HG02943 (cell line): ENCODE measurements around the gene PNMA8C.
"Not testable (repeated sequence)": the region's sequence is repeated elsewhere in the genome, so short reads cannot be mapped to it uniquely, and the experiment has no call there.

ENCODE experiments used
- ATAC-seq: cut with Tn5 transposase; IDR thresholded peaks from one replicate; pipeline ENCODE4 v1.9.1; 2021; ENCODE audit warnings: mild to moderate bottlenecking, low read depth, moderate library complexity; ENCODE audit not compliant: unreplicated experiment

The PNMA8C gene

DNA sequence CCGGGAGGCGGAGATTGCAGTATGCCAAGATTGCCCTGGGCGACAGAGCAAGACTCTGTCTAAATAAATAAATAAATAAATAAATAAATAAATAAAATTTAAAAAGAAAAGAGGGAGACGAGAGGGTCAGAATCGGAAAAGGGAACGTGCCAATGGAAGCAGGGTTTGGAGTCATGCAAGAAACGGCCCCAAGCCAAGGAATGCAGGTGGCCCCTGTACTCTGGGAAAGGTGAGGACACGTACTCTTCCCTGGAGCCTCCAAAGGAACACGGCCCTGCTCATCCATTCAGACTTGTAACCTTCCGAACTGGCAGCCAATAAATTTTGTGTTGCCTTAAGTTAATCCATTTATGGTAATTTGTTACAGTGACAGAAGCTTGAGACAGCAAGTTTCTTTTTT, 19.9 kb upstream of the PNMA8C start:
- ATAC-seq = no peak

DNA sequence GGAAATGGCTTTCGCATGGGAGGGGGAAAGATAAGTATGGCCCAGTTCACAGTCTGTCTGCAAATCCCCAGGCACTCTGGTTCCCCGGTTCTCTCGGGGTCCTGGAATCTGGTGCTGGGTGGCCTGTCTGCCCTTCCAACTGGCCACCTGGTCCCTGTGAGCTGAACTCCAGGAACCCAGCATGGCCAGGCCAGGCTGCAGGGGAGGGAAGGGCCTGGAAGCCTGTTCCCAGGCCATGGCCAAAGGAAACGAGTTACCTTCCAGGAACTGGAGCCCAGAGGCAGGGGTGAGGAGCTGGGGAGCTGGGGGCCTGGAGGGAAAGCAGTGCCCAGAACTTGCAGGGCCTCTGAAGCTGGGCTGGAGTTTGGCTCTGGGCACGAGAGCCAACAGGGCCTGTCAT, 19.1 kb upstream of the PNMA8C start:
- ATAC-seq = no peak

DNA sequence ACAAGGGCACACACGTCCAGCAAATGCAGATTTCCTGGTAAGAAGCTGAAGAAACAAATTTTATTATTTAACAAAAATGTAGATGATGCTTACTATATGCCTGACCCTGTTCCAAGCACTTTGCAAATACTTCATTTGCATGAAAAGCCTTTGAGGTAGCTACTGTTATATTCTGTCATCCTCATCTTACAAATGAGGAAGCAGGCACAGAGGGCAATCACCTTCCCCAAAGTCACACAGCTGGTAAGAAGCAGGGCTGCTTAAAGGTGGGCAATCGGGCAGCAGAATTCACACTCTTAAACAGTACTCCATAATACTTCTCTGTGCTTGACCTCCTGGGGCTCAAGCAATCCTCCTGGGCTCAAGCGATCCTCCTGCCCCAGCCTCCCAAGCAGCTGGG, 18.3 kb upstream of the PNMA8C start:
- ATAC-seq = no peak

DNA sequence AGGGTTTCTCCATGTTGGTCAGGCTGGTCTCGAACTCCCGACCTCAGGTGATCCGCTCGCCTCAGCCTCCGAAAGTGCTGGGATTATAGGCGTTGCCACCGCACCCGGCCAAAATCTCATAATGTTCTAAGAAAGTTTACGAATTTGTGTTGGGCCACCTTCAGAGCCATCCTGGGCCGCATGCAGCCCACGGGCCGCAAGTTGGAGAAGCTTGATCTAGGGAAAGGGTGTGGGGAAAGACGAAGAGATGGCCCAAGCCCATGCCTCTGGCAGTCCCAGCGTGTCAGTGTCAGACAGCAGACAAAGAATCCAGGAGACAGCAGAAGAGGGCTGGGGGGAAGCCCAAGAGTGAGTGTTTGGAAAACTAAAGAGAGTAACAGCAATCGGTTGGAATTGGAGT, 17.3 kb upstream of the PNMA8C start:
- no peak for ATAC-seq

DNA sequence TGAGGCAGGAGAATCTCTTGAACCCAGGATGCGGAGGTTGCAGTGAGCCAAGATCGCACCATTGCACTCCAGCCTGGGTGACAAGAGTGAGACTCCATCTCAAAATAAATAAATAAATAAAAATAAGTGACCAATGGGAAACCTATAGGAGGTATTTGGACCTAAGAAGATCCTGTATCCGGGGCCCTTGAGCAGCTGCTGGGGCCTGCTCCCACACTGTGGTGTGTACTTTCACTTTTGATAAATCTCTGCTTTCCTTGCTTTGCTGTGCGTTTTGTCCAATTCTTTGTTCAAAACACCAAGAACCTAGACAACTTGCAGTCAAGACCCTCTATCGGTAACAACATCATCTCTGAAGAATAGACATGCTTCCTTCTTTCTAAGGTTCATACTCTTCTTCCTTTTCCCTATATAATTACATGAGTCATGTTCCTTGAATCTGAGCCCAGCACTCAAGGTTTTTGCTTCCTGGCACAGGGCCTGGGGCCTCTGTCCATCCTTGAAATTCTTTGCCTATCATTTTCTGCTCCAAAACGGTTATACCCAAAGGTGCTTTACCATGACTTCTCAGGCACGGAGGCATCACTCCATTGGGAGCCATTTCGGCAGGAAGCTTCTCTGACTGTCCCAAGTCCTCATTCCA, 14.2 kb upstream of the PNMA8C start:
- no peak for ATAC-seq

DNA sequence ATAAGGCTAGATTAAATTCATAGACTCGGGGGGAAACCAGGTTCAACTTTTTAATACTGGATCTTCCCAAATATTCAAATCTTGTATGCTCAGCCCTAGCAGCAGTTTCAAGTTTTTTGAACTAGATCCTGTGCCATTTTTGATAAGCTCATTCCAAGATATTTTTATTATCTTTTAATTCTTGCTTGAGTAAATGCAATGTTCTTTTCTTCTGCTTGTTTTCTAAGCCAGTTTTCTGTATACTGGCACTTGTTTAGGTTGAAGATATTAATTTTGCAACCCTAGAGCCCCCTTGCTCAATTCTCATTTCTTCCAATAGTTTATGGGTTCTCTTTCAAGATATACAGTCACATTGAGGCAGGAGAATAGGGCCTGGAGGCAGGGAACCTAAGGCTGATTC, 13.1 kb upstream of the PNMA8C start:
- ATAC-seq = no peak

DNA sequence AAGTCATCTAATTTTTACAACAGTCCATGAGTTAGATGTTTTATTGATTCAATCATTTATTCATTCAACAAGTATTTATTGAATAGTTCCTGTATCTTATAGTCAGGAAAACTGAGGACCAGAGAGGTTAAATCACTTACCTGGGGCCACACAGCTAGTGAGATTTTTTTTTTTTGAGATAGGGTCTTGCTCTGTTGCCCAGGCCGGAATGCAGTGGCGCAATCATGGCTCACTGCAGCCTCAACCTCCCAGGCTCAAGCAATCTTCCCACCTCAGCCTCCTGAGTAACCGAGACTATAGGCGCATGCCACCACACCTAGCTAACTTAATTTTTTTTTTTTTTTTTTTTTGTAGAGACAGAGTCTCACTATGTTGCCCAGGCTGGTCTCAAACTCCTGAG, 7.0 kb upstream of the PNMA8C start:
- ATAC-seq = not testable (repeated sequence)

DNA sequence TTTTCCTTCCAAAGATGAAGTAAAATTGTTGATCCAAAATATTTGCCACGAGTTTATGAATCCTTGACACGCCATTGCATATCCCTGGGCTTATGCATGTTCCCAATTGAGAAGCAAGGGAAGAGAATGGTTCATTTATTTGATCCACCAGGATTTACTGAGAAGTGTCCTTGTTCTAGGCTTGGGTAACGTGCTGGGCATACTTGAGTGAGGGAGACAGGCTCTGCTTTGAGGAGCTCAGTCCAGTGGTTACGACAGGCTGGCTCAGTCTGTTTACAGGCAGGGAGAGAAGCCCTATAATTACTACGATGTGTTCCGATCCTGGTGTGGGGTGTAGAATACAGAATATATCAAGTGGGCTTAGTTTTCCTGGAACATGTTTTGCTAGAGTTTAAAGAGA, 6.3 kb upstream of the PNMA8C start:
- no peak for ATAC-seq

DNA sequence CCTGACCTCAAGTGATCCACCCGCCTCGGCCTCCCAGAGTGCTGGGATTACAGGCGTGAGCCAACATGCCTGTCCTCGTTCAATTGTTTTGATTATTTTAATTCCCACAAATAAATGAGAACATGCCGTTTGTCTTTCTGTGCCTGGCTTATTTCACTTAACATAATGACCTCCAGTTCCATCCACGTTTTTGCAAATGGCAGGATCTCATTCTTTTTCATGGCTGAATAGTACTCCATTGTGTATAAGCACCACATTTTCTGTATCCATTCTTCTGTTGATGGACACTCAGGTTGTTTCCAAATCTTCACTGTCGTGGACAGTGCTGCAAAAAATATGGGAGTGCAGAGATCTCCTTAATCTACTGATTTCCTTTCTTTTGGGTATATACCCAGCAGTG, 4.7 kb upstream of the PNMA8C start:
- not testable (repeated sequence) for ATAC-seq

DNA sequence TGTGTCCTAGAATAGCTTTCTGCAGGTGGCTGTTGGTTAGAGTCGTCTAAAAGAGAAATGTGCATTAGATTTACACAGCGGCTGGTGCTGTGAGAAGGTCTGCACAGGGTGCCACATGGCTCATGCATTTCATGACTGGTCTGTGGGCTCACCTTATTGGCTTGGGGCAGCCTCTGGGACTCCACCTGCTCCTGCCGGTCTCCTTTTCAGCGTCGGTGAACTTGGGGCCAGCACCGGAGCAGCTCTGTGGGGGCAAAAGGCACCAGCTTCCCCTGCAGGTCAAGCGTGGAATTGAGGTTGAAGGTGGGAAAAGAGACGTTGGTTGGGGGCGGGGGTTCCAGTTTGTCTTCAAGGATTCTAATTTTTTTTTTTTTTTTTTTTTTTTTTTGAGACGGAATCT, 3.1 kb upstream of the PNMA8C start:
- no peak for ATAC-seq

DNA sequence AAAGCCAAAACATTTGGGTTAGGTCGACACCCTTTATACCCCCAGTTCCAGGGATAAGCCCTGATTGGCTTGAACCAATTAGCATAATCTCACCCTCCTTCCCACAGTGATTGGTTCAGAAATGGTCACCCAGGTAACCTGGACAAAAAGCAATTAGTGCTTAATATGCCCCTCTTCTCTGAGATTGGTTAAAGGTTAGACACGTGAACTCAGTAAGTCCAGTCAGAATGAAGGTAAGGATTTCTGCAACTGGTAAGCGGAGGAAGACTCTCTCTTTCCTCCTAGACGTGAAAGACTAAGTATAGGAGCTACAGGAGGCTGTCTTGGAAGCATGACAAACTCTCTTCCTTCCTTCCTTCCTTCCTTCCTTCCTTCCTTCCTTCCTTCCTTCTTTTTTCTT, 1.3 kb upstream of the PNMA8C start:
- no peak for ATAC-seq

DNA sequence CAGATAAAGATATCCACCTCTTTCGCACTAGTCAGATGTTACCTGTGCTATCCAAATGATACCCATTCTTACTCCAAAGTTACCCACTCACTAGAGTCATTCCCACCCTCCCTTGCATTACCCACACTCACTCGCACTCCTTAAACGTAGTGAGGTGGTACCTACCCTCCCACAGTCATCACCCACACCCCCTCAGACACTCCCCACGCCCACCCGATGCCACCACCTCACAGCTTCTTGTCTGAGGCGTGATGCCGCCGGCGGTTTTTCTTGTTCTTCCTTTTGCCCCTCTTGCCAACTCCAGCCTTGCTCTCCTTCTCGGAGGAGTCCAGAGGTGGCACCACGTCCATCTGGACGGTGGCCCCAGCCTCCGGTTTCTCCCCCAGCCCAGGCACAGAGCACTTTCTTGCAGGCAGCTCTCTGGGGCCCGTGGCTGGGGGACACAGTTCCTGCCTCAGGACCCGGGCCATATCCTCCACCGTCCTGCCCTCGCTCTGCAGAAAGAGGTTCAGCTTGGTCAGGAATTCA, 1.2 kb downstream of the PNMA8C start:
- ATAC-seq = no peak

DNA sequence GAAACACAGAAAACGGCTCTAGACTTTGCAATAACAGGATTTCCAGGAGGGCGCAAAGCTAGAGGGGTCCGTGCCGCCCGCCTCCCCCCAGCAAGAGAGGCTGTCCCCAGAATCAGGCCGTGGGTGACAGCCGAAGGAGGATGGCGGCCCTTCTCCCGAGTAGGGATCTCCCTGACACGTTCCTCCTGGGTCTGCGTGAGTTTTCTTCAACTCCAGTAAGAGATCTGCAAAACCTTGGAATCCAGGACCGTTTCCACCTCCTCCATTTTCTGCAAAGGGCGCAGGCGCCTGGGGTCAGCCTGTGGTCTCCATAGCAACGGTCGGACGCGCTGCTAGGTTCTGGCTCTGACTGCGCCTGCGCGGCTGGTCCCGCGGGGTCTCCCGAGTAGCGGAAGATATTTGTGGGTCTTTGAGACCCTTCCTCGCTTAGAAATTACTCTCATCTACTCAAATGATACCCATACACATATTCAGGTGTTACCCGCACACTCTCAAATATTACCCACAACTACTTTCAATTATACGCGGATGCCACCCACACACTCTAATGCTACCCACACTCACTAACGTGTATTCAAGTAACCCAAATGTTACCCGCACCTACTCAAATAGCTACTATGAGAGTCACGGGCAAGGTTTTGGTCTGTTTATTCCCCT, 2.1 kb downstream of the PNMA8C start:
- ATAC-seq = no peak

DNA sequence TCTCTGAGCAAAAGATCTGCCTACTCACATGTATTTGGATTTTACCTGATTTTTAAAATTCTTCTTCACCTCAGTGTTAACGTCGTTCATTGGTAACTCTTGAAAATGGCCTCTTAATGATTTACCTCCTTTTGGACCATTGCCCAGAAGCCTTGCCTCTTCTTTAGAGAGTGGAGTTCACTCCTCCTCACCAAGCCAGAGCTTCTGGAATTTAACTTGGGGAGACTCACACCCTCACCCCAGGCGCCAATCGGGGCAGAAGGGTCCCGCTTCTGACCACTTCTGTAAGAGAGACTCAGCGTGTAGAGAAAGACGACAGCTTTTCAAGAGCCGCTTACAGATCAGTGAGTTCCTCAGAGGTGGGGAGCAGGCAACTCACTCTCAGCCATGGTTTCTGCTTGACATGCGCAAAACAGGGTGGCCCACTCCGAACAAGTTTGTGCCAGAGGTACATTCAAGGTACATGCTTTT, 2.7 kb downstream of the PNMA8C start:
- ATAC-seq = no peak

DNA sequence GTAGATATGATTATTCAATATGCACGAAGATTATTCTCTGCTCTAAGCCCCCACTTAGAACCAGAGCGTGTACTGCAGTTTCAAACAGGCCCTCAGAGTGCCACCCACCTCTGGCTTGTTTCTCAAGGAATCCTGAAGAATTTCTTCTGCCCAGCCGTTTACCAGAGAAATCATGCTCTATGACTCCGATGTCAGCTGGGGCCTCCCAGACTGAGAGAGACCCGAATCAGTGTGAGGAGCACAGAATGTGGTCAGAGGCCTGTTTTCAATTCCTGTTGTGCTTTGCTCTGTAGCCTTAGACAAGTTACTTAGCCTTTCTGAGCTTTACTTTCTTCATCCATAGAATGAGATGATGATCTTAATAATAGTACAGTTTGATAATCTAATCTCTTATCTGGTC, 5.5 kb downstream of the PNMA8C start:
- ATAC-seq = no peak

DNA sequence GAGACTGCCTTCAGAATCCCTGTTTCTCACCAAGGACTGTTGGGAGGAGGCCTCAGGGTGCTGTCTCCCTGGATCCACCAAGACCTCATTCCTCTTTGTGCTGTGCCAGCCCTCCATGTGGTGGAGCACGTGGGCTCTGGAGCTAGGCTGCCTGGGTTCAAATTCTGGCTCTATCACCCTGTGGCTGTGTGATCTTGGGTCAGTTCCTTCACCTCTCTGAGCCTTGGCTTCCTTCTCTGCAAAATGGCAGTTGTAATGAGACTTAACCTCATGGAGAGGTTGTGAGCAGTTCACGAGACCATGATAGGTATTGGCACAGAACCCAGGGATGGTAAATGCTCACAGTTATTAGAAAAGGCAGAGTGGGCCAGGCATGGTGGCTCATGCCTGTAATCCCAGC, 6.4 kb downstream of the PNMA8C start:
- ATAC-seq = no peak

DNA sequence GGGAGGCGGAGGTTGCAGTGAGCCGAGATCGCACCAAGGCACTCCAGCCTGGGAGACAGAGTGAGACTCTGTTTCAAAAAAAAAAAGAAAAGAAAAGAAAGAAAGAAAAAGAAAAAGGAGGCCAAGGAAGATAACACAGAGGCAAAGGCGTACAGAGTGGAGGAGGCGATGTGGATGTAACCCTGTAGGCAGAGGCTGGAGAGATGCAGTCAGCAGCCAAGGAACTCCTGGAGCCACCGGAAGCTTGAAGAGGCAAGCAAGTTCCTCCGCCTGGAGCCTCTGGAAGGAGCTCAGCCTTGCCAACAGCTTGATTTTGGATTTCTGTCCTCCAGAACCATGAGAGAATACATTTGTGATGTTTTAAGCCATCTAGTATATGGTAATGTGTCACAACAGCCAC, 8.7 kb downstream of the PNMA8C start:
- ATAC-seq = no peak

DNA sequence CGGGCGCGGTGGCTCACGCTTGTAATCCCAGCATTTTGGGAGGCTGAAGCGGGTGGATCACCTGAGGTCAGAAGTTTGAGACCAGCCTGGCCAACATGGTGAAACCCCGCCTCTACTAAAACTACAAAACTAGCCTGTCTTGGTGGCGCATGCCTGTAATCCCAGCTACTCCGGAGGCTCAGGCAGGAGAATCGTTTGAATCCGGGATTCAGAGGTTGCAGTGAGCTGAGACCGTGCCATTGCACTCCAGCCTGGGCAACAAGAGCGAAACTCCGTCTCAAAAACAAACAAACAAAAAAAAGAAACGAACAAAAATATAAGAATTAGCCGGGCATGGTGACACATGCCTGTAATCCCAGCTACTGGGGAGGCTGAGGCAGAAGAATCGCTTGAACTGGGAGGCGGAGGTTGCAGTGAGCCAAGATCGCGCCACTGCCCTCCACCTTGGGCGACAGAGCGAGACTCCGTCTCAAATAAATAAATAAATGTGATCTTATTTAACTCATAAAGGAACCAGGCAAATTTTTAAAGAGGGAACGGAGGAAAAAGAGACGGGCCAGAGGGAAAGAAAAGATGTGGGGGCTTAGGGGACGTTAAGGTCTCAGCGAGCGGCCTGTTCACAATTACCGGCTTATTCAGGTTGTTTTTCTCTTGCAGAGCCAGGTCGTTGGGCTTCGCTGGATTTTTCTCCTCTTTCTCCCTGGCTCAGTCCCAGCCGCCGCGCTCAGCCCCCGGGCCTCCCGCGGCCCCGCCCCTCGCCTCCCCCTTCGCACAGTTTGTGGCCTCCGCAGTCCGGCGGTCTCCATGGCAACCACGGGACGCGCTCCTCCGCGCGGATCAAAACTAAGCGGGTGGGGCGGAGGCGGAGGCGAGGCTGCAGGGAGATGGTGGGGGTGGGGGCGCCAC, 12.7 kb downstream of the PNMA8C start:
- not testable (repeated sequence) for ATAC-seq

DNA sequence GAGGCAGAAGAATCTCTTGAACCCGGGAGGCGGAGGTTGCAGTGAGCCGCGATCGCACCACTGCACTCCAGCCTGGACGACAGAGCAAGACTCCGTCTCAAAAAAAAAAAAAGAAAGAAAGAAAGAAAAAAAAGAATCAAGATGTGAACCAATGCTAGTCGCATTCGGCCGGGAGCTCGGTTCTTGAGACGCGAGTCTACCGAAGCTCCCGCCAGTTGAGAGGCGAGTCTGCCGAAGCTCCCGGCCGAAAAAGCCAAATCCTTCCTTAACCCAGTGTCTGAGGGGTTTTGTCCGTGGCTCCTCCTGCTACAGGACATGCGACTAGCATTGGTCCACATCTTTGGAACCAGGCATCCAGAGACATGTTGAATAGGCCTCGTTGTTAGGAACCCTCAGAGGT, 13.8 kb downstream of the PNMA8C start:
- ATAC-seq = not testable (repeated sequence)

DNA sequence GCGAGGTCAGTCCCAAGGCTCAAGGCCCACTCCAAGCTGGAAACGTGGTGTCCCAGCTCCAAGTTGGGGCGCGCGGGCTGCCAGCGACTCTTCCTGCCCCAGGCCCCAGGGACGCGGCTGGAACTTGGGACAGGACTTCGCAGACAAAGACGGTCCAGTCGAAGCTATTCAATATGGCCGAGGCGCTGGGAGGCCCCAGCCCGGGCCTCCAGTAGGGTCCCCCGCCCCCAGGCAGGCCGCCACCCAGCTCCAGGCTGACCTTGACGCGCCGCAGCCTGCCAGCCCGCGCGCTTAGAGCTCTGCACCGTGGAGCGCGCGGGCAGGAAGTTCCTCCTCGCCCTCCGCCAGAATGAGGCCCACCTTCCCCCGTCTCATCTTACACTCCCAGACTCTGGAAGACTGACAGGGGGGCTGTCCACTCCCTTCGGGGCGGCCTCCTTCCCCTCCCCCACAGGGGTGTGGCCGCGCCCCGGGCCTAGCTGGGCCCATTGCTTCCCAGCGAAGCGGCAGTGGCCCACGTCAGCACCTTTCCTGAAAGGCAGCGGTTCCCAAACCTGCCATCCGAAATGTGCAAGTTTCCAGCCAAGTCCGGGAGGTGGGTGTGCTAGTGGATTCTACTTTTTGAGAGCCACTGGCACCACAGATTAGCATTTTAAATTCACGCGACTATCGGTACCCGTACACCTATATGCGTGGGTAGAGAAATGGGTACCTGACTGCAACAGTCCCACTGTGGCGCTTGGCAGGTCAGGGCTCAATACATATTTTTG, 15.3 kb downstream of the PNMA8C start, which contains the start of gene CCDC8:
TSS of gene CCDC8 (minus strand) at position 303 of the 770 bp plus-strand sequence. CDS start 754 bp downstream, outside the sequence.
- no peak for ATAC-seq
